Spleen (tissue), 7 donors: Measurements from ENCODE around the gene AKAP11.

Source experiments
- POLR2A ChIP-seq, 3 donors: fragments of 450-650 bp; IDR thresholded peaks; one replicate each; pipeline ENCODE4 v1.5.1; 2017; ENCODE audit warnings: antibody characterized with exemption in 3 of 3, mild to moderate bottlenecking in 1 of 3
- POLR2AphosphoS5 ChIP-seq, 3 donors: sonication (generic); formaldehyde crosslinking; IDR thresholded peaks; one replicate each; pipeline ENCODE4 v1.5.1; 2017; ENCODE audit warnings: antibody characterized with exemption in 3 of 3
- TF ChIP-seq, protein P1 (sequence below), 11 experiments: fragments of 200-600 bp in 7 of 11; fragments of 450-650 bp in 4 of 11; sonication (generic) in 4 of 11; IDR thresholded peaks in 8 of 11; conservative IDR thresholded peaks in 3 of 11; 1 replicate in 7 of 11; 2 replicates in 4 of 11; pipeline versions ENCODE4 v1.4.0 to v1.8.0; 2016 to 2021; ENCODE audit warnings: antibody characterized with exemption in 11 of 11, inconsistent platforms in 4 of 11, mild to moderate bottlenecking in 1 of 11
- donor health status: DM: no; HTN: no; CAD: no; lungs with moderate emphysema.
- donor health status: DM: no; HTN: no; CAD: no.
- donor health status: DM: no; HTN: no; CAD: no.

- TF ChIP-seq POLR2AphosphoS5 (IDR thresholded peaks at IDR 0.05) (no peak), POLR2A (IDR thresholded peaks at IDR 0.05) (no peak)
- TF ChIP-seq, protein P1, sequence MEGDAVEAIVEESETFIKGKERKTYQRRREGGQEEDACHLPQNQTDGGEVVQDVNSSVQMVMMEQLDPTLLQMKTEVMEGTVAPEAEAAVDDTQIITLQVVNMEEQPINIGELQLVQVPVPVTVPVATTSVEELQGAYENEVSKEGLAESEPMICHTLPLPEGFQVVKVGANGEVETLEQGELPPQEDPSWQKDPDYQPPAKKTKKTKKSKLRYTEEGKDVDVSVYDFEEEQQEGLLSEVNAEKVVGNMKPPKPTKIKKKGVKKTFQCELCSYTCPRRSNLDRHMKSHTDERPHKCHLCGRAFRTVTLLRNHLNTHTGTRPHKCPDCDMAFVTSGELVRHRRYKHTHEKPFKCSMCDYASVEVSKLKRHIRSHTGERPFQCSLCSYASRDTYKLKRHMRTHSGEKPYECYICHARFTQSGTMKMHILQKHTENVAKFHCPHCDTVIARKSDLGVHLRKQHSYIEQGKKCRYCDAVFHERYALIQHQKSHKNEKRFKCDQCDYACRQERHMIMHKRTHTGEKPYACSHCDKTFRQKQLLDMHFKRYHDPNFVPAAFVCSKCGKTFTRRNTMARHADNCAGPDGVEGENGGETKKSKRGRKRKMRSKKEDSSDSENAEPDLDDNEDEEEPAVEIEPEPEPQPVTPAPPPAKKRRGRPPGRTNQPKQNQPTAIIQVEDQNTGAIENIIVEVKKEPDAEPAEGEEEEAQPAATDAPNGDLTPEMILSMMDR (IDR thresholded peaks at IDR 0.05 in 8 of 11, conservative IDR thresholded peaks at IDR 0.05 in 3 of 11) = no peak
These were observed 95.9 kb downstream of the AKAP11 start for GRCh38 chr13:42367831-42368230.
